Breast epithelium (tissue), 3 donors: ENCODE results near the gene CFAP46.

Experiments
- POLR2AphosphoS5 ChIP-seq, 3 donors: sonication (generic); formaldehyde crosslinking; IDR thresholded peaks; one replicate each; pipeline ENCODE4 v1.6.1; 2017; ENCODE audit warnings: antibody characterized with exemption in 3 of 3
- TF ChIP-seq, protein P1 (sequence below), 3 donors: fragments of 450-650 bp; IDR thresholded peaks; one replicate each; pipeline ENCODE4 v1.5.1; 2016 to 2017; ENCODE audit warnings: antibody characterized with exemption in 3 of 3, mild to moderate bottlenecking in 3 of 3, moderate library complexity in 3 of 3

- TF ChIP-seq, protein P1, sequence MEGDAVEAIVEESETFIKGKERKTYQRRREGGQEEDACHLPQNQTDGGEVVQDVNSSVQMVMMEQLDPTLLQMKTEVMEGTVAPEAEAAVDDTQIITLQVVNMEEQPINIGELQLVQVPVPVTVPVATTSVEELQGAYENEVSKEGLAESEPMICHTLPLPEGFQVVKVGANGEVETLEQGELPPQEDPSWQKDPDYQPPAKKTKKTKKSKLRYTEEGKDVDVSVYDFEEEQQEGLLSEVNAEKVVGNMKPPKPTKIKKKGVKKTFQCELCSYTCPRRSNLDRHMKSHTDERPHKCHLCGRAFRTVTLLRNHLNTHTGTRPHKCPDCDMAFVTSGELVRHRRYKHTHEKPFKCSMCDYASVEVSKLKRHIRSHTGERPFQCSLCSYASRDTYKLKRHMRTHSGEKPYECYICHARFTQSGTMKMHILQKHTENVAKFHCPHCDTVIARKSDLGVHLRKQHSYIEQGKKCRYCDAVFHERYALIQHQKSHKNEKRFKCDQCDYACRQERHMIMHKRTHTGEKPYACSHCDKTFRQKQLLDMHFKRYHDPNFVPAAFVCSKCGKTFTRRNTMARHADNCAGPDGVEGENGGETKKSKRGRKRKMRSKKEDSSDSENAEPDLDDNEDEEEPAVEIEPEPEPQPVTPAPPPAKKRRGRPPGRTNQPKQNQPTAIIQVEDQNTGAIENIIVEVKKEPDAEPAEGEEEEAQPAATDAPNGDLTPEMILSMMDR (IDR thresholded peaks at IDR 0.05), result peak in 1 of 3 donors; percentile 13
- no peak for TF ChIP-seq POLR2AphosphoS5 (IDR thresholded peaks at IDR 0.05)
Observed at GRCh38 chr10:132939957-132940790, 2.2 kb downstream of the CFAP46 start.
